A549 (cell line): ENCODE data around the gene ZNF830. TPM values are rescaled to one million over a fixed set of nuclear protein-coding genes. Genes with fewer than 3 reads are reported as not detected.

ENCODE experiments used
- ATAC-seq, 2 experiments: fragments of 200-7000 bp in 1 of 2; fragments of >200 bp in 1 of 2; cut with Nextera tagmentation in 1 of 2; cut with Tn5 transposase in 1 of 2; 3 replicates each; pipeline versions ENCODE4 v1.8.0 to v1.9.1; 2018 to 2020; ENCODE audit warnings: mild to moderate bottlenecking in 1 of 2, moderate library complexity in 1 of 2
- CTCF ChIA-PET: fragments of 300-600 bp; sonication (Branson Sonifier 250); formaldehyde crosslinking; extraction: SDS; loops from one replicate; lab custom pipeline; 2021; ENCODE audit warnings: antibody characterized with exemption, inconsistent platforms; lab: Yijun Ruan, JAX
- POLR2A ChIA-PET: fragments of 350-600 bp; formaldehyde crosslinking; extraction: SDS; loops from one replicate; lab custom pipeline; 2021; ENCODE audit warnings: antibody characterized with exemption, inconsistent platforms; lab: Yijun Ruan, JAX
- DNase-seq, 2 experiments: peaks; one replicate each; pipeline versions ENCODE4 v3.0.0 to v3.0.0-alpha.2; 2011 to 2016; ENCODE audit warnings: low read depth in 1 of 2, low spot score in 1 of 2
- FAIRE-seq: peaks from 2 replicates; lab custom pipeline; 2011; peaks lifted over from hg19 to GRCh38; lab: Jason Lieb, UNC
- H3K27ac ChIP-seq, 2 experiments: fragments of >200 bp; sonication (Bioruptor Twin); formaldehyde crosslinking; 3 replicates each; pipeline ENCODE4 v1.5.1; 2016 to 2017
- H3K4me1 ChIP-seq: fragments of >200 bp; sonication (Bioruptor Twin); formaldehyde crosslinking; 3 replicates; pipeline ENCODE4 v1.6.1; 2016
- H3K4me2 ChIP-seq: fragments of >200 bp; sonication (Bioruptor Twin); formaldehyde crosslinking; 3 replicates; pipeline ENCODE4 v1.6.1; 2016
- H3K4me3 ChIP-seq: fragments of >200 bp; sonication (Bioruptor Twin); formaldehyde crosslinking; 3 replicates; pipeline ENCODE4 v1.5.1; 2016
- H3K9me3 ChIP-seq: fragments of >200 bp; sonication (Bioruptor Twin); formaldehyde crosslinking; 3 replicates; pipeline ENCODE4 v1.6.1; 2016
- CBX8 ChIP-seq: fragments of 200-600 bp; sonication (generic); IDR thresholded peaks from 2 replicates; pipeline ENCODE4 v1.6.1; 2016
- EP300 ChIP-seq, 2 experiments: fragments of >200 bp; sonication (Bioruptor Twin); formaldehyde crosslinking; IDR thresholded peaks; 2 replicates in 1 of 2; 3 replicates in 1 of 2; pipeline ENCODE4 v1.6.1; 2016 to 2017
- FOSB ChIP-seq: fragments of 250-450 bp; sonication (Bioruptor Pico); IDR thresholded peaks from 2 replicates; pipeline ENCODE4 v1.5.0; 2020; ENCODE audit warnings: mild to moderate bottlenecking, moderate library complexity
- FOXS1 ChIP-seq: fragments of 250-450 bp; sonication (Bioruptor Pico); IDR thresholded peaks from 2 replicates; pipeline ENCODE4 v1.5.0; 2020; ENCODE audit warnings: mild to moderate bottlenecking, moderate library complexity
- HOXB13 ChIP-seq: fragments of 250-450 bp; sonication (Bioruptor Pico); IDR thresholded peaks from 2 replicates; pipeline ENCODE4 v1.5.0; 2020; ENCODE audit warnings: low read depth, mild to moderate bottlenecking, moderate library complexity
- HOXB5 ChIP-seq: fragments of 250-450 bp; sonication (Bioruptor Pico); IDR thresholded peaks from 2 replicates; pipeline ENCODE4 v1.5.0; 2020; ENCODE audit warnings: mild to moderate bottlenecking, moderate library complexity
- KDM1A ChIP-seq: fragments of 200-600 bp; sonication (generic); IDR thresholded peaks from 2 replicates; pipeline ENCODE4 v1.6.1; 2016; ENCODE audit warnings: low read depth, mild to moderate bottlenecking
- KDM5A ChIP-seq: fragments of 200-600 bp; sonication (generic); IDR thresholded peaks from 2 replicates; pipeline ENCODE4 v1.6.1; 2016; ENCODE audit warnings: antibody characterized with exemption, mild to moderate bottlenecking
- MAZ ChIP-seq: fragments of 150-350 bp; IDR thresholded peaks from 2 replicates; pipeline ENCODE4 v1.6.1; 2014; ENCODE audit warnings: antibody characterized with exemption, low read depth, low read length, borderline replicate concordance
- NR3C1 ChIP-seq: fragments of >200 bp; sonication (Bioruptor Twin); formaldehyde crosslinking; IDR thresholded peaks from 3 replicates; pipeline ENCODE4 v1.6.1; 2017
- POLR2AphosphoS2 ChIP-seq: conservative IDR thresholded peaks from 2 replicates; pipeline ENCODE4 v1.6.1; 2012; ENCODE audit warnings: low read length, improper control_type of control experiment, inconsistent platforms
- RCOR1 ChIP-seq: fragments of 150-350 bp; IDR thresholded peaks from 2 replicates; pipeline ENCODE4 v1.6.1; 2014; ENCODE audit warnings: antibody characterized with exemption, low read length, low read depth
- SMC3 ChIP-seq: fragments of >200 bp; sonication (Bioruptor Twin); formaldehyde crosslinking; IDR thresholded peaks from 3 replicates; pipeline ENCODE4 v1.6.1; 2018; ENCODE audit warnings: inconsistent platforms
- TFCP2L1 ChIP-seq: fragments of 250-450 bp; sonication (Bioruptor Pico); IDR thresholded peaks from 2 replicates; pipeline ENCODE4 v1.5.0; 2021; ENCODE audit warnings: mild to moderate bottlenecking
- ZFP36 ChIP-seq: fragments of 450-650 bp; IDR thresholded peaks from 2 replicates; pipeline ENCODE4 v1.6.1; 2014; ENCODE audit warnings: borderline replicate concordance; ENCODE audit not compliant: partially characterized antibody
- ZNF302 ChIP-seq: fragments of 250-450 bp; sonication (Bioruptor Pico); IDR thresholded peaks from 2 replicates; pipeline ENCODE4 v1.9.0; 2021; ENCODE audit warnings: inconsistent platforms, mild to moderate bottlenecking, moderate library complexity
- WGBS: methylation state at CpG from one replicate; pipeline ENCODE4 v1.1.6; 2017; ENCODE audit errors: missing lambda C conversion rate; 5-methylcytosine and 5-hydroxymethylcytosine counted together
- polyA plus RNA-seq, 4 experiments: library from polyadenylated mRNA; depleted of rRNA in 3 of 4; stranded (reverse); fragments of >200 nt; fragmentation: RNase III in 1 of 4; extraction: RNeasy Plus Mini Kit Qiagen cat#74134 plus additional on column Dnase treatment in 1 of 4; gene quantifications; 2 replicates in 3 of 4; 3 replicates in 1 of 4; pipeline ENCODE4 v1.2.3, GENCODE V29; 2011 to 2017
- TF ChIP-seq, protein P1 (sequence below): fragments of >200 bp; sonication (Bioruptor Twin); formaldehyde crosslinking; IDR thresholded peaks from 3 replicates; pipeline ENCODE4 v1.6.1; 2016
- TF ChIP-seq, protein P2 (sequence below): fragments of 250-450 bp; sonication (Bioruptor Pico); IDR thresholded peaks from 2 replicates; pipeline ENCODE4 v1.5.0; 2021; ENCODE audit warnings: mild to moderate bottlenecking, moderate library complexity, borderline replicate concordance
- TF ChIP-seq, protein P3 (sequence below): fragments of 150-350 bp; IDR thresholded peaks from 2 replicates; pipeline ENCODE4 v1.6.1; 2014; ENCODE audit warnings: low read depth, mild to moderate bottlenecking, low read length

ZNF830 gene
- polyA plus RNA-seq, 2 of the 4 experiments (the other 2 are of a cell fraction) = 20.0 to 21.2 TPM

DNA sequence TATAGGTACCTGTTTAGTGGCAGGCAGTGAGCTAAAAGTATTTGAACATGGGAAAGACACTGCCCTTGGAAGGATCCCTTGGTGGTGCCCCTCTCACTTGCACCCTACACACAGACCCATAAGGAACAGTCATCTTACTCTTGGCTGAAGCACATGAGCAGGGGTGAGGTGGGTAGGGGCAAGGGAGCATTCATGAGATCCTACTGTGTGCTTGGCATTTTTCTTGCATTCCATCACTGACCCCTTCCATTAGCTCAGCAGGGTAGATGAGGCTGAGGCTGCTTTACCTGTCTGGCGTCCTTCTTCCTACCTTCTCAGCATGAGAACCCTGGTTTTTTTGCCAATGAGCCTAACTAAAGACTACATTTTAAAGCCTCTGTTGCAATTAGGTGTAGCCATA is 48.3 kb upstream of the ZNF830 start (continued):
- TF ChIP-seq ZNF302 (CRISPR knock-in tag) = no peak
- no peak for TF ChIP-seq HOXB13
- TF ChIP-seq, all 56 proteins: peak for 0

DNA sequence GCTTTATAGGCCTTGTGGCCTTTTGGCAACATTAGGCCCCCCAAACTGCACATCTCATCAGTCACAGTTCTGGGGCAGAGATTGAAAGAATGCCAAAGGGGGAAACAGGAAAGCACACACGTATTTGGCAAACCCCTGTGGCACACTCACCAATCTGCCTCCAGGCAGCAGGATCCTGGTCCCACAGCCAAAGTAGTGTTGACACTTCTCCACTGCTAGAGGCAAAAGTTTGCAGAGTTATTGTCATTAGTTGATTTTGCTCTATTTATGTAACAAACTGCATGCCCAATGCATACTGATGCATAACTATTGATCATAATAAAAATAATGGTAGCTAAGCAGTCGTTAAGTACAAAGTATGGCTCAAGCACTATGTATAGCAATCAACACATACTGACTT is 45.2 kb upstream of the ZNF830 start:
- no peak for DNase-seq
- ATAC-seq = no peak
- no peaks in the 10 kb centered on the region for H3K9me3 ChIP-seq
- H3K4me2 ChIP-seq = no peak overlapping the region
- TF ChIP-seq HOXB13 = no peak
- TF ChIP-seq, protein P1, sequence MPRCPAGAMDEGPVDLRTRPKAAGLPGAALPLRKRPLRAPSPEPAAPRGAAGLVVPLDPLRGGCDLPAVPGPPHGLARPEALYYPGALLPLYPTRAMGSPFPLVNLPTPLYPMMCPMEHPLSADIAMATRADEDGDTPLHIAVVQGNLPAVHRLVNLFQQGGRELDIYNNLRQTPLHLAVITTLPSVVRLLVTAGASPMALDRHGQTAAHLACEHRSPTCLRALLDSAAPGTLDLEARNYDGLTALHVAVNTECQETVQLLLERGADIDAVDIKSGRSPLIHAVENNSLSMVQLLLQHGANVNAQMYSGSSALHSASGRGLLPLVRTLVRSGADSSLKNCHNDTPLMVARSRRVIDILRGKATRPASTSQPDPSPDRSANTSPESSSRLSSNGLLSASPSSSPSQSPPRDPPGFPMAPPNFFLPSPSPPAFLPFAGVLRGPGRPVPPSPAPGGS = no peak
- no peak for TF ChIP-seq EP300 (IDR thresholded peaks at IDR 0.05)
- TF ChIP-seq NR3C1 = no peak
- TF ChIP-seq FOXS1 (CRISPR knock-in tag) = no peak
- no peak for TF ChIP-seq POLR2AphosphoS2
- no peak for TF ChIP-seq TFCP2L1 (CRISPR knock-in tag)
- TF ChIP-seq ZNF302 (CRISPR knock-in tag) = no peak
- TF ChIP-seq KDM1A = no peak
- no peak for TF ChIP-seq HOXB5 (CRISPR knock-in tag)
- TF ChIP-seq, protein P2, sequence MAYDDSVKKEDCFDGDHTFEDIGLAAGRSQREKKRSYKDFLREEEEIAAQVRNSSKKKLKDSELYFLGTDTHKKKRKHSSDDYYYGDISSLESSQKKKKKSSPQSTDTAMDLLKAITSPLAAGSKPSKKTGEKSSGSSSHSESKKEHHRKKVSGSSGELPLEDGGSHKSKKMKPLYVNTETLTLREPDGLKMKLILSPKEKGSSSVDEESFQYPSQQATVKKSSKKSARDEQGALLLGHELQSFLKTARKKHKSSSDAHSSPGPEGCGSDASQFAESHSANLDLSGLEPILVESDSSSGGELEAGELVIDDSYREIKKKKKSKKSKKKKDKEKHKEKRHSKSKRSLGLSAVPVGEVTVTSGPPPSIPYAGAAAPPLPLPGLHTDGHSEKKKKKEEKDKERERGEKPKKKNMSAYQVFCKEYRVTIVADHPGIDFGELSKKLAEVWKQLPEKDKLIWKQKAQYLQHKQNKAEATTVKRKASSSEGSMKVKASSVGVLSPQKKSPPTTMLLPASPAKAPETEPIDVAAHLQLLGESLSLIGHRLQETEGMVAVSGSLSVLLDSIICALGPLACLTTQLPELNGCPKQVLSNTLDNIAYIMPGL (CRISPR knock-in tag) = no peak
- no peak for TF ChIP-seq ZFP36
- 2% methylated on average over 2 of the region's 2 CpGs for WGBS
- H3K4me1 ChIP-seq = no peaks in the 10 kb centered on the region
- H3K4me3 ChIP-seq = no peak overlapping the region
- CTCF ChIA-PET = no interaction called here
- POLR2A ChIA-PET = no interaction called here
- peak; percentile 32 for FAIRE-seq
- no peak overlapping the region for H3K27ac ChIP-seq

DNA sequence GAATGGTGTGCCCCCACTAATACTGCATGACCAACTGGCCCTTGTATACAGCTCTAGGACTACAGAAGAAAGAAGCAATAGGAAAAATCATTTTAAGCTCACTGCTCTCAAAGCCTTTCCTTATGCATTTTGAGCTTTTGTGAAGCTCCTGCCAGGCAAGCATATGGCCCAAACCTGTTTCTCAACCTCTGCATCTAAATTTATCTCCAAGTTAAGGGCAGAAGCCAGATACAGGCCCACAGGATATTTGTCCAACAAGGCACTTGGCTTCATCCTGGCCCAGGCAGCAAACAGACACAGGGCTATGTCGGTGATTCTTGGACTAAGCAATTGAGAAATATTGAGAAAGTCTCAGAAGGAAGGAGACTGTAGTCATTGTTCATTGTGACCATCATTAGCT is 44.0 kb upstream of the ZNF830 start:
- POLR2A ChIA-PET = no interaction called here
- no peak for DNase-seq
- Histone ChIP-seq H3K4me1 (no peaks in the 10 kb centered on the region), H3K4me3 (no peak overlapping the region), H3K4me2 (no peak overlapping the region), H3K27ac (no peak overlapping the region), H3K9me3 (no peaks in the 10 kb centered on the region)
- no peak for ATAC-seq
- no peak for FAIRE-seq
- CTCF ChIA-PET = interaction anchor here (1.2 kb wide), 1 partner anchor 11 kb away, joined by 4 read pairs; no protein-coding TSS in a partner anchor
- TF ChIP-seq KDM5A (no peak), MAZ (no peak), CBX8 (no peak), RCOR1 (no peak), FOSB (CRISPR knock-in tag) (no peak), SMC3 (no peak)
- TF ChIP-seq, protein P2 (CRISPR knock-in tag) = no peak
- TF ChIP-seq, protein P3, sequence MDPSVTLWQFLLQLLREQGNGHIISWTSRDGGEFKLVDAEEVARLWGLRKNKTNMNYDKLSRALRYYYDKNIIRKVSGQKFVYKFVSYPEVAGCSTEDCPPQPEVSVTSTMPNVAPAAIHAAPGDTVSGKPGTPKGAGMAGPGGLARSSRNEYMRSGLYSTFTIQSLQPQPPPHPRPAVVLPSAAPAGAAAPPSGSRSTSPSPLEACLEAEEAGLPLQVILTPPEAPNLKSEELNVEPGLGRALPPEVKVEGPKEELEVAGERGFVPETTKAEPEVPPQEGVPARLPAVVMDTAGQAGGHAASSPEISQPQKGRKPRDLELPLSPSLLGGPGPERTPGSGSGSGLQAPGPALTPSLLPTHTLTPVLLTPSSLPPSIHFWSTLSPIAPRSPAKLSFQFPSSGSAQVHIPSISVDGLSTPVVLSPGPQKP = no peak
- 18% methylated on average over 1 of the region's 1 CpG for WGBS
